HepG2 (cell line): ENCODE results near the gene RBCK1.

Experiments
- MYNN ChIP-seq: sonication (generic); formaldehyde crosslinking; IDR thresholded peaks from 2 replicates; pipeline ENCODE4 v1.4.0; 2020; ENCODE audit warnings: mild to moderate bottlenecking, low read depth, missing genetic modification reagents
- POLR2AphosphoS5 ChIP-seq: IDR thresholded peaks from 2 replicates; pipeline ENCODE4 v1.6.1; 2012; ENCODE audit warnings: low read depth, low read length

GRCh38 chr20:378961-379336, 29.1 kb upstream of the RBCK1 start:
- no peak for TF ChIP-seq POLR2AphosphoS5
- TF ChIP-seq MYNN (CRISPR knock-in tag): no peak
